Right ventricle myocardium superior (tissue), 1 donor: Measurements from ENCODE around the gene TFE3. TPM values are rescaled to one million over a fixed set of nuclear protein-coding genes. Genes with fewer than 3 reads are reported as not detected.

Experiments
- ATAC-seq: fragments of 200-7000 bp; cut with Tn5 transposase; one replicate; pipeline ENCODE4 v1.9.1; 2020; ENCODE audit warnings: mild to moderate bottlenecking; ENCODE audit not compliant: poor library complexity
- DNase-seq: peaks from one replicate; pipeline ENCODE4 v3.0.0-alpha.2; 2020
- intact Hi-C: fragments of 100-400 bp; cut with DNase I; formaldehyde crosslinking; loops from one replicate; pipeline ENCODE4 v1.11.2; 2022
- long read RNA-seq: library from polyadenylated mRNA; unstranded; transcript quantifications from one replicate; pipeline ENCODE4 v2.0.0, GENCODE V29; 2021
- total RNA-seq: library from RNA; stranded (reverse); fragmentation: NEBNext Ultra II Directional; extraction: Animal tissue kit (Norgen Biotek cat#: 25700); gene quantifications from one replicate; pipeline ENCODE4 v1.2.1, GENCODE V29; 2021
- donor health status: DM: no; HTN: yes; CAD: no; lungs with severe emphysema.

The TFE3 gene, protein sequence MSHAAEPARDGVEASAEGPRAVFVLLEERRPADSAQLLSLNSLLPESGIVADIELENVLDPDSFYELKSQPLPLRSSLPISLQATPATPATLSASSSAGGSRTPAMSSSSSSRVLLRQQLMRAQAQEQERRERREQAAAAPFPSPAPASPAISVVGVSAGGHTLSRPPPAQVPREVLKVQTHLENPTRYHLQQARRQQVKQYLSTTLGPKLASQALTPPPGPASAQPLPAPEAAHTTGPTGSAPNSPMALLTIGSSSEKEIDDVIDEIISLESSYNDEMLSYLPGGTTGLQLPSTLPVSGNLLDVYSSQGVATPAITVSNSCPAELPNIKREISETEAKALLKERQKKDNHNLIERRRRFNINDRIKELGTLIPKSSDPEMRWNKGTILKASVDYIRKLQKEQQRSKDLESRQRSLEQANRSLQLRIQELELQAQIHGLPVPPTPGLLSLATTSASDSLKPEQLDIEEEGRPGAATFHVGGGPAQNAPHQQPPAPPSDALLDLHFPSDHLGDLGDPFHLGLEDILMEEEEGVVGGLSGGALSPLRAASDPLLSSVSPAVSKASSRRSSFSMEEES
- total RNA-seq, result 19.3 TPM
- long read RNA-seq, transcript TFE3-204 (10 exons, 3,279 nt), result minor isoform, 19 of 71 reads
- long read RNA-seq, transcript TFE3-201 (10 exons, 3,415 nt), result major isoform, 27 of 71 reads
- long read RNA-seq, partial matches to known transcripts, result 19 of 71 reads
- long read RNA-seq, other reads (novel, unspliced or antisense), result 4 of 71 reads

DNA sequence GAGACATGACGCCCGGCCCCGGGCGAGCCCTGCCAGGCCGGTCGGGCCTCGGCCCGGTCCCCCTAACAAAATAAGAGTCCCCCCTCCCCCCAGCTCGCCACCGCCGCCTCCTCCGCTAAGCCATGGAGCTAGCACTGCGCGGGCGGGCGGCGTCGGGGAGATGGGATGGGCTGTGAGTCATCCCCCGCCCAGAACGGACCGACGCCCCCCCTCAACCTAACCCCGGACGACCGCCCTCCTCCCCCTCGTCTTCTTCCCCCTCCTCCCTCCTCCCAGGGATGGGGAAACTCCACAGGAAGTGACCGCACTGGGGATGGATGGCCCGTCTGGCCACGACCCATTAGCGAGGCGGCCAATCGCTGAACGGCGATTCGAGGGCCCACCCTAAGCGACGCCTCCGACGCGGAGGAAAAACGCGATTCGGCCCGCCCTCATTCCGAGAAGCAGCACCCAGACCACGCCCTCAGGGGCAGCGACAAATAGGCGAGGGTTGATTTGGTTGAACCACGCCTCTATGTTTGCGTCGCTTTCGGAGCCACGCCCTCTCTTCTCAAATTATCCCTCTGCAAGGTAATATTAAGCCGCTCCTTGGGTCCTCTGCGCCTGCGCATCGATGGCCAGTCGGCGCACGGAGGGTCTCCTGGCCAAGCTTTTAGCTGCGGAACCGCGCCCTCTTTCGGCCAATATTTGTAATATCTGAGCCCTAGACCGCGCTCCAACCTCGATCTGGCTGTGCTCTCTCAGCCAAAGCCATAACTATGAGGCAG lies at the start of gene TFE3:
Gene TFE3 (minus strand): TSS at position 138 of the 767 bp plus-strand sequence. CDS start 131 bp downstream, at position 7.
- ATAC-seq (peak; percentile 92), DNase-seq (peak; percentile 99)
- intact Hi-C loops, result no loop called here

DNA sequence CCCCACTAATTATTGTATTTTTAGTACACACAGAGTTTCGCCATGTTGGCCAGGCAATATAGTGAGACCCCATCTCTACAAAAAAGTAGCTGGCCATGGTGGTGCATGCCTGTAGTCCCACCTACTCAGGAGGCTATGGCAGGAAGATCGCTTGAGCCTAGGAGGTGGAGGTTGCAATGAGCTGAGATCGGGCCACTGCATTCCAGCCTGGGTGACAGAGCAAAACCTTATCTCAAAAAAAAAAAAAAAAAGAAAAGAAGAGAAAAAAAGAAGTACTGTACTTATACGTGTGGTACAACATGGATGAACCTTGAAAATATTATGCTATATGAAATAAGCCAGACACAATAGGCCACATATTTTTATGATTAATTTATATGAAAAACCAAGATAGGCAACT lies 46.4 kb upstream of the TFE3 start:
- ATAC-seq, result no peak
- DNase-seq, result no peak
- intact Hi-C loops, result no loop called here

DNA sequence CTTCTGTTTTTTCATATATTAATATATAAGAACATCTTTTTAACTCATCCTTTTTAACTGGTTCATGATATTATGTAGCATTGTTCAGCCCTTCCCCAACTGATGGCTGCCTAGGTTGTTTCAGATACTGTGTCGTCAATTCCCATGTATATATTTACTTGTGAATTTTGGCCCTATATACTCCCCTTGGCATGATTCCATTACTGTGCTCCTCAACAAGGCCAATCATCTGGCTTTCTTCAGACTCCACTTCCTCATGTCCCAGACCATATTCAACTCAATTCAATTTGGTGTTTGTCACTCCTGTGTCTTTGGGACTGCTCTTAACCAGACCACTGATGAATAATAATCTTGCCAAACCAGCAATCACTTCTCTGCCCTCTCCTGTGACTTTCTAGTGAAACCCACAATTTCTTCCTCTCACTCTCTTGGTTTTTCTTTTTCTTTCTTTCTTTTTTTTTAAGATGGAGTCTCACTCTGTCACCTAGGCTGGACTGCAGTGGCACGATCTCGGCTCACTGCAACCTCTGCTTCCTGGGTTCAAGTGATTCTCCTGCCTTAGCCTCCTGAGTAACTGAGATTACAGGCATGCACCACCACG lies 39.2 kb upstream of the TFE3 start:
- no peak for DNase-seq
- no peak for ATAC-seq
- intact Hi-C loops, result no loop called here

DNA sequence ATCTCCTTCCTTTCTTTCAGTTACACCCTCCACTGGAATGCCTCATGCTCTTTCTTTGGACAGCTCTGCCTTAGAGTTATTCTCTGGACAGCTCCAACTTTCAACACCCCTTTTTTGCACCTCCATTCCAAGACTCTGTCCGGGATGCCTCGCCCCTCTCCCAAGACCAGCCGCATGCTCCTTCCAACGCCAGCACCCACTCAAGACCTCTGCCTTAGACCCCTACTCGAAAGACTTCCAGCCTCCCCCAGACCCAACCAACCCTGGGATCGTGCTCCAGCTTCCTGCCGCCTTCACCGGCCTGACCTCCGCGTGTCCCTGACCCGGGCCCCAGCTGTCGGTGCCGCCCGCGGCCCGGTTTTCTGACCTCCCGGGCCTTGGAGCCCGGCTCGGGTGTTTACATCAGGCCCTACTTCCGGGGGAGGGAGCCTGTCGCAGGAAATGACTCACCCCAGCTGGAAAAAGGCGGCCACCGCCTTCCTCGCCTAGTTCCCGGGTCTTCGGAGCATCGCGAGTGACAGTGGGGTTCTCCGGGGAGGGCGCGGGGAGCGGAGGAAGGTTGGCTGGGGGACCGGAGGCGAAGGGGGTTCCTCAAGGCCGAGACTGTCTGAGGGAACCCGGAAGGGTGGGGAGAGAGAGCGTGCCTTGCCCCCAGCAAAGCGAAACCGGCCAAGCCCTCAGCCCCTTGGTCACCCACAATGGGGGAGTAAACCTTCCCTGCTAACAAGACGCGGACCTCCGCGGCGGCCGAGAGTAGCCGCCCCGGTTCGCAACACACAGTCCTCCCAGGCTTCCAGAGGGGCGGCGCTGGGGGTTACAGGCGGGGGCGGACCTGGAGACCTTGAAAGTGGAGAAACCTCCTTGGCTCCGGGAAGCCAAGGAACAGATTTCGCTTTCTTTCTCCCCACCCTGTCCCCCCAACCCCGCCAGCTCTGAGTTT lies 36.6 kb upstream of the TFE3 start, which contains the start of gene WDR45:
Gene WDR45 (minus strand): TSS at position 399 of the 940 bp plus-strand sequence. CDS start 1,792 bp downstream, outside the sequence.
- intact Hi-C loops, result no loop called here
- DNase-seq (peak; percentile 81), ATAC-seq (peak; percentile 94)

DNA sequence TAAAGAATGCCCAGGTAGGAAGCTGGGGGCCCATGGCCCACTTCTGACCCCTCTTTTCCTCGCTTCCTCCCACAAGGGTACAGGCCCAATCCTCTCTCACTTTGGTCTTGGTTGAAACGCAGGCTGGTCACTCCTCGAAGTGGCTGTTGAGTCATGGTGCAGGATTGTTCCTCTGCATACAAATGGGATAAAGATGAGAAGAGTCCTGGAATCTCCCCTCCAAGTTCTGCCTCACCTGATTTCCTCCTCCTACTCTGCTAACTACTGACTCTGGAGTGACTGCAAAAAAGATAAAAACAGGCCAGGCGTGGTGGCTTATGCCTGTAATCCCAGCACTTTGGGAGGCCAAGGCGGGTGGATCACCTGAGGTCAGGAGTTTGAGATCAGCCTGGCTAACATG lies 34.8 kb upstream of the TFE3 start:
- intact Hi-C loops, result no loop called here
- no peak for ATAC-seq
- DNase-seq, result no peak

DNA sequence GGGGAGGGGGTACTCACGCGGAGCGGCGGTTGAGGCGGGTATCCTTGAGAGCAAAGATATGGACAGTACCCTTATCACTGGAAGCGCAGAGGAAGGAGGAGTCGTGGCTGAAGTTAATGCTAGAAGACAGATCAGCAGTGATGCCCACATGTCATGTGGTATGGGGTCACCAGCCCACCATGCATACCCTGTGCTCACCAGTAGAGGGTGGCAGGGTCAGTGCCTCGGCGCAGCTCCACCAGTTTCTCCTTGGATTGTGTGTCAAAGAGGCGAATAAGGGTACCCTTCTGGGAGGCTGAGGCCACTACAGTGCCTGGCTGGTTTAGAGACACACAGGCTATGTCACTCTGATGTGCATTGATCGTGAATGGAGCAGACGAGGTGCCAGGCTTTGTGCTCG lies 32.2 kb upstream of the TFE3 start:
- DNase-seq (no peak), ATAC-seq (no peak)
- intact Hi-C loops, result no loop called here

DNA sequence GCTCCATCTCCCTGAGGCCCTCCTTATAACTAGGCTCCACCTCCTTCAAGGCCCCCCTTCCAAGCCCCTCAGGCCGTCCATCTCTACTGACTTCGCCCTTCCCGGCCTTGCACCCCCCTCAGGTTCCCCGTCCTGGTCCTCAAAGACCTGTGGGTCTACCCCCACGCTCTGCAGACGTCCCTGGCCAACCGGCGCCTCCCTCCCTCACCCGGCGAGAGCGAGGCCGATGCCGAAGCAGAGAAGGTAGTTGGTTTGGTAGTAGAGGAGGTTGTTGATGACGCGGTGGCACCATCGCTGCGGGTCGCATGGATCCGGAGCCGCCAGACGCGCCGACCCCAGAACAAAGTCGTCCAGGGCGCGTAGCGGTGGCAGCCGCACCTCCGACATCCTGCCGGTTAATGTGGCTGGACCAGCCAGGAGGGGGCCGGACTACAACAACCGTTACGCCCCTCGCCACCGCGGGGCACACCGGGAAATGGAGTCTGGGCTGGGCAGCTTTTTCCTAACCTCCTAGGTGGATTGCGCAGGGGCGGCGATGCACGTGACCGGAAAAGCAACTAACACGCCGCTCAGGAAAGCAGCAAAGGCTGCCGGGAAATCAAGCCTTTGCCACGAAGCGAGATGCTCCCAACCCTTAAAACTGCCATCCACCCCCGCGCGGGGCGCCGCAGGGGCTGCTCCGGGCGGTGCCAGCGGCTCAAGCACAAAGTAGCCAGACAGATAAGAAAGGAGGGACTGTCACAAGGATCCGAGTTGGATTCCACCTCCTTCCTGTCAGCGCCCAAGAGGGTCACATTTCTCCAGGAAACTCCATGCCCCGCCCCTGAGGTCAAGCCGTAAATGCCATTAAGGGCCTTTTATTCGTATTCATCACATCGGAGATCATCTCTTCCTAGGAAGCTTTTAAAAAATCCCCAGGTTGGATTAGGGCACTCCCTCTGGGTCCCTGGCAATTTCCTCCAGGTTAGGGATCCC lies 30.7 kb upstream of the TFE3 start, which contains the start of gene PRAF2:
Gene PRAF2 (minus strand): TSS at position 402 of the 975 bp plus-strand sequence. CDS start 15 bp downstream, at position 387.
- peak; percentile 91 for ATAC-seq
- DNase-seq, result peak; percentile 96
- intact Hi-C loops, result no loop called here

DNA sequence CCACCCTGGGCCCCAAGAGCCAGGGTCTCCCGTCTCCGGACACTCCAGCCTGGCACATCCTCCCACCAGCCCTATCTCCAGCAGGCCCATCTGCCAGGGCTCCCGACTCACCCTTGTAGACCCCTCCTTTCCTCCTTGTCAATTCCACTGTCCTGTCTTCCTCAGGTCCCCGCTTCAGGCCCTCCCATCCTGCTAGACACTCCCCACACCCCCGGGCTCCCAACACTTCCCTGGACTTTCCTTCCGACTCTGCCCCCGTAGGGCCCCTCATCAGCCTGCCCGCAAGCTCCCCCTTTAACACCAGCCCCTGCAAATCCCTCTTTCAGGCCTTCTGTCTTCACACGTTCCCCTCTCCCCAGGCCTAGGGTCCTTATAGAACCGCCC lies 29.5 kb upstream of the TFE3 start:
- DNase-seq (no peak), ATAC-seq (no peak)
- intact Hi-C loops, result no loop called here

DNA sequence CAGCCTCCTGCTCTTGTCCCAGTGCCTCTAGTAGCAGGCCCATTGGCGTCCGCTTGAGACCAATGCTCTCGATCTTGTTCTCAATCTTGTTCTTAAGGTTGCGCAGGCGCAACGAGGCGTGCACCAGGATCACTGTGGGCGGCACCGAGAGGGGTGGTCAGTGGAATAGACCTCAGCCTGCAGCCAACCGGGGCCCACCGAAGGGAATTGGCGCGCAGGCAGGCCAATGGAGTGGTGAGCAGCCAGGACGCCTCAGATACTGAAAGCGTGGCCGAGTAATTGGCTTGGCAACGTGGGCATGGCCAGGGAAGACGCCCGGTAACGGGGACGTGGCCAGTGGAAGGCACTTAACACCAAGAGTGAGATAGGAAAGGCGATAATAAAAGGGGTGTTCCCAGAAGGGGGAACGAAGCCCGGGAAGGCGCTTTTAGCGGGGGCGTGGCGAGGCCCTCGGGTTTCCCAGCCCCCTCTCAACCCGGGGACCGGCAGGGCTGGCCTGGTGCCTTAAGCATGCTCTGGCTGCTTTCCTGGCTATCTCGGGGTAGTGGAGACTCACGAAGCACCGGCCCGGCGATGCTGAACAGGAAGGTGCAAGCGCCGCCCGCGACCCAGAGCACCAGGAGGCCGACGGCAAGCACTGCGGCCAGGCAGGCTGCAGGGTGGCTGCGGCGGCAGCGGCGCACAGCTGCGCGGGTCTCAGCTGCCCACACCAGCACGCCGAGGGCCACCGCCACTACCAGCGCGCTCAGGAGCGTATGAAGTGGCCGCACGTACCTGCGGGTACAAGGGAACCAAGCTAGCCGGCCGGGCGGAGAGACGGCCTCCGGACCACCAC lies 28.9 kb upstream of the TFE3 start:
- DNase-seq (peak; percentile 85), ATAC-seq (peak; percentile 70)
- intact Hi-C loops, result no loop called here

DNA sequence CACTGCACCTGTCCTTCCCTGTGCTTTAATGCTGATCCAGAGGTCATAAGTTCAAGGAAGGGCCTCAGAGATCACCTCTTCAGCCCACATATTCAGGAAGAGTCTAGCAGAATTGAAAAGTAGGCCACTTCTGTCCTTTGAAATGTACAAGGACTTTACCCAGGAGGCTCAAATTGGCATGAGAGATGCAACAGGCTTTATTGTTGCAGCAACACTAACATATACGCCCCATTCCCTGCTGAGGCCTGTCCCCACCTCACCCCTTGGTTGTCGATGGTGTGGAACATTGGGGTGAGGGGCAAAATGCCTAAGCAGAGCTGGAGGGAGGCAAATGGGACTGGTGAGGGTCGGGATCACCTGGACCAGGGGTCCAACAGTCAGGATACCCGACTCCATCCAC lies 27.8 kb upstream of the TFE3 start:
- ATAC-seq, result no peak
- no peak for DNase-seq
- intact Hi-C loops, result no loop called here

DNA sequence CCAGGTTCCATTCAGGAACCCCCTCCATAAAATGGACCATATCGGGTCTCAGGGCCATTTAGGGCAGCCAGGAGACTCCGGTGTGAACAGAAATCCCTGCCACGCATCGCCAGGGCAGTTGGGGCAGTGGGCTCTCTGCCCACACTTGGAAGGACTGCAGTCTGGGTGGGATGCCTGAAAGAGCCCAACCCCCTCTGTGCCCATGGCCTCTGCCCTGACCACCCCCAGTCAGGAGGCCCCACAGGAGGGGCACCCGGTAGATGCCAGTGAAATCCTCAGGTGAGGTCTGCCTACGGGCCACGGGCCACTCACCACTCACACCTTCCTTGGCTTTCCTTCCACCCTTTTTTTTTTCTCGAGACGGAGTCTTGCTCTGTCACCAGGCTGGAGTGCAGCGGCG lies 25.9 kb upstream of the TFE3 start:
- intact Hi-C loops, result no loop called here
- ATAC-seq (no peak), DNase-seq (no peak)

DNA sequence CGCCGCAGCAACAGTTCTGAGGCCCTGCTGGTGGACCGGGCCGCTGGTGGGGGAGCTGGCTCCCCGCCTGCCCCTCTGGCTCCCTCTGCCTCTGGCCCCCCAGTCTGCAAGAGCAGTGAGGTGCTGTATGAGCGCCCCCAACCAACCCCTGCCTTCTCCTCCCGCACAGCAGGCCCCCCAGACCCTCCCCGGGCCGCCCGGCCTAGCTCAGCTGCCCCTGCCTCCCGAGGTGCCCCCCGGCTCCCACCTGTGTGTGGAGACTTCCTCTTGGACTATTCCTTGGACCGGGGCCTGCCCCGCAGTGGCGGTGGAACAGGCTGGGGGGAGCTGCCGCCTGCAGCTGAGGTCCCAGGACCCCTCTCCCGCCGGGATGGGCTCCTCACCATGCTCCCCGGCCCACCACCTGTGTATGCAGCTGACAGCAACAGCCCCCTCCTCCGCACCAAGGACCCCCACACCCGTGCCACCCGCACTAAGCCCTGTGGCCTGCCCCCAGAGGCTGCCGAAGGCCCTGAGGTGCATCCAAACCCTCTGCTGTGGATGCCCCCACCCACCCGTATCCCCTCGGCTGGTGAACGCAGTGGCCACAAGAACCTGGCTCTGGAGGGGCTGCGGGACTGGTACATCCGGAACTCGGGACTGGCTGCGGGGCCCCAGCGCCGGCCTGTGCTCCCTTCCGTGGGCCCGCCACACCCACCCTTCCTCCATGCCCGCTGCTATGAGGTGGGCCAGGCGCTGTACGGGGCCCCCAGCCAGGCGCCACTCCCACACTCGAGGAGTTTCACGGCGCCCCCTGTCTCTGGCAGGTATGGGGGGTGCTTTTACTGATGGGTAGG lies 24.3 kb upstream of the TFE3 start:
- no peak for ATAC-seq
- intact Hi-C loops, result no loop called here
- no peak for DNase-seq

DNA sequence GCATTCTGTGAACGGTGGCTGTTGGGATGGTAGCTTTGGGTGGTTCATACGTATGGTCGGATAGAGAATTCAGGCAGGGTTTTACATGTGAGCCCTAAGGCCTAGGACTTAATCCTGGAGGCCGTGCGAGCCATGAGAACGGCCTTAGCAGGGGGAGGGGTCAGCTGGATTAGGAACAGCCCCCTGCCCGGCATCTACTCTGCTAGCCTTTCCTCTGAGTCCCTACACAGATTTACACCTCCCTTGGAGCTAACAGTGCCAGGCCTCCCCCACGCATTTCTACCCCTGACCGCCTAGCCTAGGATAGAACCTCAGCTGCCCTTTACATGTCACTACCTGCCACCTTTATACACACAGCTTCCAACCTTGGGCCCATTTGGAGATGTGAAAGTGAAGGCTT lies 23.5 kb upstream of the TFE3 start:
- DNase-seq, result no peak
- no peak for ATAC-seq
- intact Hi-C loops, result no loop called here

DNA sequence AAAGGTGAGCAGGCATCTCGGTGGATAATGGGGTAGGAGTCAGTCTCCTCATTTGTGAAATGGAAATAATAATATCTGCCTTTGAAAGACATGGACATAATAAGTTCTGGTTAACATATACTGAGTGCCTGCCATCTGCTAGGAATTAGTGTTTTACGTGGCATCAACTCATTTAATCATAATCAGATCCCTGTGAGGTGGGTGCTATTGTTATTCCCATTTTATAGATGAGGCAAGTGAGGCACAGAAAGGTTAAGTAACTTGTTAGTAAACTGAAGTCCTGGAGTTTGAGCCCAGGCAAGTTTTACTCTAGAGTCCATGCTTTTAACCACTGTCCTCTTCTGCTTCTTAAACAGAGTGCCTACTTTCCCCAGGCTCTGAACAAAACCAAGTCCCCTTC lies 23.1 kb upstream of the TFE3 start:
- intact Hi-C loops, result no loop called here
- ATAC-seq (no peak), DNase-seq (no peak)

DNA sequence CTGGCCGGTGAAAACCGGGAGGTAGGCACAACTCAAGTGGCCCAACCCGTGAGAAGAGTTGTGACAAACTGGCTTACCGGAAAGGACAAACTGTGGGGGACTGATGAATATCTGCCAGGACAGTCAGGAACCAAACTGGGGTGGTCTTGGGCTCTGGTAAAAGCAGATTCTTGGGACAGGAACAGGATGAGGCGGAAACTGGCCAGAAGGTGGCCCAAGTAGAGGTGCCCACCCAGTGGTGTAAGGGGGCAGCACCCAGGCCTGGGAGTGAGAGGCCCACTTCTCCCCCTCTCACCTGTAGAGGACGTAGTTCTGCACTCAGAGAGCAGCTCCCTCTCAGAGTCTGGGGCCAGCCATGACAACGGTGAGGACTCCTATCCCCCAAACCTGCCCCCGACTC lies 21.6 kb upstream of the TFE3 start:
- ATAC-seq (no peak), DNase-seq (no peak)
- intact Hi-C loops, result no loop called here
